Panc1 (cell line): ENCODE data around the gene CCDC54. TPM values are rescaled to one million over a fixed set of nuclear protein-coding genes. Genes with fewer than 3 reads are reported as not detected.

Experiments
- ATAC-seq: fragments of 200-7000 bp; cut with Tn5 transposase; 2 replicates; pipeline ENCODE4 v1.9.1; 2020; ENCODE audit warnings: mild to moderate bottlenecking, moderate library complexity
- BruUV-seq: library from RNA; stranded (reverse); fragments of 400-500 nt; replicated peaks from 2 replicates; lab custom pipeline; 2021; lab: Mats Ljungman, UMichigan
- CTCF ChIA-PET: fragments of 300-600 bp; sonication (Branson Sonifier 250); formaldehyde crosslinking; loops from one replicate; lab custom pipeline; 2022; ENCODE audit warnings: antibody characterized with exemption; lab: Charles Lee
- POLR2A ChIA-PET: fragments of 300-600 bp; sonication (Branson Sonifier 250); formaldehyde crosslinking; loops from one replicate; lab custom pipeline; 2022; ENCODE audit warnings: antibody characterized with exemption; lab: Charles Lee
- DNase-seq: peaks from one replicate; pipeline ENCODE4 v3.0.0-alpha.2; 2010; ENCODE audit warnings: low read depth, low spot score
- H3K27ac ChIP-seq: 2 replicates; pipeline ENCODE4 v1.5.1; 2011; ENCODE audit warnings: mild to moderate bottlenecking, low read length, inconsistent platforms
- H3K27me3 ChIP-seq: fragments of 200-500 bp; sonication (Bioruptor generic); 2 replicates; pipeline ENCODE4 v1.6.0; 2014; ENCODE audit warnings: low read length, inconsistent platforms; ENCODE audit not compliant: control insufficient read depth, insufficient read depth
- H3K36me3 ChIP-seq: fragments of 200-500 bp; sonication (Bioruptor generic); 2 replicates; pipeline ENCODE4 v1.5.1; 2014; ENCODE audit warnings: inconsistent platforms, mild to moderate bottlenecking, low read length, moderate library complexity; ENCODE audit not compliant: control insufficient read depth, insufficient read depth
- H3K4me1 ChIP-seq: 2 replicates; pipeline ENCODE4 v1.5.1; 2011; ENCODE audit warnings: inconsistent platforms, mild to moderate bottlenecking, low read length, moderate library complexity; ENCODE audit not compliant: control insufficient read depth, insufficient read depth
- H3K4me3 ChIP-seq, 2 experiments: 2 replicates each; pipeline ENCODE4 v1.5.1; 2011 to 2012; ENCODE audit warnings: low read depth in 2 of 2, low read length in 2 of 2, mild to moderate bottlenecking in 2 of 2, inconsistent platforms in 1 of 2, moderate library complexity in 1 of 2
- H3K9me3 ChIP-seq: fragments of 200-500 bp; sonication (Bioruptor generic); 2 replicates; pipeline ENCODE4 v1.5.1; 2014; ENCODE audit warnings: low read depth, mild to moderate bottlenecking, inconsistent platforms, low read length, moderate library complexity; ENCODE audit not compliant: control insufficient read depth, insufficient read depth
- CTCF ChIP-seq: fragments of 450-650 bp; IDR thresholded peaks from 2 replicates; pipeline ENCODE4 v1.5.1; 2017; ENCODE audit warnings: mild to moderate bottlenecking
- POLR2AphosphoS5 ChIP-seq: IDR thresholded peaks from 2 replicates; pipeline ENCODE4 v1.6.1; 2012; ENCODE audit warnings: mild to moderate bottlenecking, low read depth, low read length, moderate library complexity
- REST ChIP-seq, 2 experiments: IDR thresholded peaks; 2 replicates each; pipeline ENCODE4 v1.6.1; 2011 to 2012; ENCODE audit warnings: low read depth in 2 of 2, control low read depth in 1 of 2, low read length in 1 of 2, mild to moderate bottlenecking in 1 of 2, moderate library complexity in 1 of 2; ENCODE audit not compliant: insufficient read depth in 1 of 2
- SIN3A ChIP-seq: IDR thresholded peaks from 2 replicates; pipeline ENCODE4 v1.6.1; 2012; ENCODE audit warnings: low read depth, mild to moderate bottlenecking, low read length, moderate library complexity, borderline replicate concordance; ENCODE audit not compliant: insufficient read depth
- TCF7L2 ChIP-seq: IDR thresholded peaks from 2 replicates; pipeline ENCODE4 v1.6.1; 2011; ENCODE audit warnings: mild to moderate bottlenecking, low read depth, low read length, inconsistent platforms
- in situ Hi-C: cut with HindIII; loops from 2 replicates; pipeline ENCODE4 v1.10.0; 2016; ENCODE audit warnings: low sequenced_read_pairs, low pct_unique_long_range_greater_than_20kb
- intact Hi-C: fragments of 100-400 bp; cut with micrococcal nuclease; formaldehyde crosslinking; loops from one replicate; pipeline ENCODE4 v1.10.0; 2022; ENCODE audit not compliant: unreplicated experiment
- total RNA-seq: library from RNA; stranded (reverse); gene quantifications from one replicate; pipeline ENCODE4 v1.2.1, GENCODE V29; 2021; ENCODE audit not compliant: unreplicated experiment

The CCDC54 gene
- total RNA-seq, 1 experiment from 2014 or later: not detected

GRCh38 chr3:107408513-107408912, 31.3 kb downstream of the CCDC54 start:
- no peaks in the 10 kb centered on the region for H3K27me3 ChIP-seq
- in situ Hi-C loops (no loop called here), intact Hi-C loops (no loop called here)
- TF ChIP-seq POLR2AphosphoS5 (no peak), SIN3A (no peak), TCF7L2 (no peak), CTCF (no peak), REST (IDR thresholded peaks at IDR 0.05; ENCODE audit: insufficient read depth in 1 of 2, low read depth in 2 of 2, low read length in 1 of 2) (no peak)
- peaks cover 6% of the 10 kb centered on the region; the same call in 1 of the 2 replicates for H3K9me3 ChIP-seq
- ChIA-PET CTCF (interaction anchor here (0.6 kb wide), 1 partner anchor 11 kb away, joined by 3 read pairs; no protein-coding TSS in a partner anchor), POLR2A (interaction anchor here (0.6 kb wide), 1 partner anchor 28 kb away, joined by 7 read pairs; no protein-coding TSS in a partner anchor)
- BruUV-seq: no TSS peak
- no peaks in the 10 kb centered on the region for H3K36me3 ChIP-seq
- H3K4me3 ChIP-seq: no peak overlapping the region
- H3K4me1 ChIP-seq: no peaks in the 10 kb centered on the region
- no peak overlapping the region for H3K27ac ChIP-seq
- DNase-seq: no peak
- ATAC-seq: no peak

- BruUV-seq: no TSS peak
- no peaks in the 10 kb centered on the region for H3K4me1 ChIP-seq
- DNase-seq (no peak), ATAC-seq (no peak)
- in situ Hi-C loops (no loop called here), intact Hi-C loops (no loop called here)
- no peak overlapping the region for H3K27ac ChIP-seq
- H3K4me3 ChIP-seq: no peak overlapping the region
- H3K27me3 ChIP-seq: no peaks in the 10 kb centered on the region
- ChIA-PET POLR2A (interaction anchor here (0.6 kb wide), 1 partner anchor 28 kb away, joined by 7 read pairs; no protein-coding TSS in a partner anchor), CTCF (no interaction called here)
- H3K9me3 ChIP-seq: peaks cover 6% of the 10 kb centered on the region; the same call in 1 of the 2 replicates
- no peaks in the 10 kb centered on the region for H3K36me3 ChIP-seq
- TF ChIP-seq POLR2AphosphoS5 (no peak), CTCF (no peak), TCF7L2 (no peak), SIN3A (no peak), REST (IDR thresholded peaks at IDR 0.05; ENCODE audit: insufficient read depth in 1 of 2, low read depth in 2 of 2, low read length in 1 of 2) (no peak)
These were observed 32.1 kb downstream of the CCDC54 start for GRCh38 chr3:107409365-107409764.
